K562 (cell line): ENCODE results near the gene PIGH. TPM values are rescaled to one million over a fixed set of nuclear protein-coding genes. Genes with fewer than 3 reads are reported as not detected.

ENCODE experiments used
- ATAC-seq: fragments of 200-7000 bp; cut with Tn5 transposase; 3 replicates; pipeline ENCODE4 v1.9.1; 2020; ENCODE audit warnings: moderate library complexity
- BruUV-seq: library from RNA; stranded (reverse); fragments of 400-500 nt; replicated peaks from 2 replicates; lab custom pipeline; 2021; lab: Mats Ljungman, UMichigan
- CTCF ChIA-PET: fragments of 300-600 bp; formaldehyde crosslinking; extraction: SDS; loops from one replicate; lab custom pipeline; 2021; ENCODE audit warnings: low intra/inter-chr PET ratio; lab: Yijun Ruan, JAX
- POLR2A ChIA-PET: fragments of 300-600, 350-650 bp; sonication (Branson Sonifier 250); formaldehyde crosslinking; extraction: SDS; loops from one replicate; lab custom pipeline; 2021; ENCODE audit warnings: antibody characterized with exemption, inconsistent platforms; lab: Yijun Ruan, JAX
- DNase-seq, 4 experiments: peaks; one replicate each; pipeline versions ENCODE4 v3.0.0 to v3.0.0-alpha.2; 2011 to 2018; ENCODE audit warnings: low spot score in 3 of 4, mixed read lengths in 3 of 4; ENCODE audit errors: extremely low read depth in 1 of 4
- FAIRE-seq: peaks from 2 replicates; lab custom pipeline; 2011; peaks lifted over from hg19 to GRCh38; lab: Jason Lieb, UNC
- H2AFZ ChIP-seq: 2 replicates; pipeline ENCODE4 v1.6.0; 2011; ENCODE audit warnings: low read depth, low read length, control low read depth, inconsistent platforms
- H3K27ac ChIP-seq: fragments of 200-600 bp; 3 replicates; pipeline ENCODE4 v1.8.0; 2011; ENCODE audit warnings: low read depth, mild to moderate bottlenecking, control low read depth, inconsistent platforms, low read length, moderate library complexity, mixed read lengths; ENCODE audit errors: extremely low read depth
- H3K27me3 ChIP-seq, 2 experiments: fragments of 300-600 bp in 1 of 2; 2 replicates in 1 of 2; 3 replicates in 1 of 2; pipeline versions ENCODE4 v1.6.0 to v1.8.0; 2011; ENCODE audit warnings: inconsistent platforms in 2 of 2, low read length in 2 of 2, mild to moderate bottlenecking in 1 of 2, mixed read lengths in 1 of 2, moderate library complexity in 1 of 2; ENCODE audit not compliant: control insufficient read depth in 2 of 2, insufficient read depth in 2 of 2
- H3K36me3 ChIP-seq: fragments of 300-600 bp; 3 replicates; pipeline ENCODE4 v1.8.0; 2011; ENCODE audit warnings: mild to moderate bottlenecking, low read length, inconsistent platforms; ENCODE audit not compliant: control insufficient read depth, insufficient read depth
- H3K4me1 ChIP-seq, 2 experiments: fragments of 200-600 bp in 1 of 2; replicated peaks in 1 of 2; 2 replicates in 1 of 2; 3 replicates in 1 of 2; pipeline versions ENCODE4 v1.5.1 to v1.8.0; 2011; ENCODE audit warnings: inconsistent platforms in 2 of 2, low read length in 2 of 2, mild to moderate bottlenecking in 1 of 2, mixed read lengths in 1 of 2, moderate library complexity in 1 of 2; ENCODE audit not compliant: control insufficient read depth in 2 of 2, insufficient read depth in 2 of 2
- H3K4me2 ChIP-seq: 2 replicates; pipeline ENCODE4 v1.6.1; 2011; ENCODE audit warnings: low read length, control low read depth, inconsistent platforms, mixed read lengths; ENCODE audit not compliant: insufficient read depth
- H3K4me3 ChIP-seq: fragments of 200-600 bp; sonication (generic), shearing (Covaris generic); 2 replicates; pipeline ENCODE4 v1.5.1; 2016; ENCODE audit warnings: control low read depth, inconsistent platforms
- H3K79me2 ChIP-seq: fragments of 200-600 bp; 3 replicates; pipeline ENCODE4 v1.8.0; 2011; ENCODE audit warnings: low read length, inconsistent platforms; ENCODE audit not compliant: control insufficient read depth, insufficient read depth
- H3K9ac ChIP-seq, 2 experiments: 2 replicates each; pipeline versions ENCODE4 v1.6.0 to v1.6.1; 2011; ENCODE audit warnings: low read depth in 2 of 2, low read length in 2 of 2, control low read depth in 1 of 2, inconsistent platforms in 1 of 2, mild to moderate bottlenecking in 1 of 2, mixed read lengths in 1 of 2; ENCODE audit not compliant: insufficient read depth in 1 of 2
- H3K9me1 ChIP-seq: one replicate; pipeline ENCODE4 v1.6.0; 2011; ENCODE audit warnings: inconsistent platforms, mild to moderate bottlenecking, low read length, moderate library complexity; ENCODE audit not compliant: control insufficient read depth, insufficient read depth
- H3K9me3 ChIP-seq: replicated peaks from 2 replicates; pipeline ENCODE4 v1.5.1; 2011; ENCODE audit warnings: low read depth, low read length, inconsistent platforms; ENCODE audit not compliant: control insufficient read depth, insufficient read depth
- H4K20me1 ChIP-seq: replicated peaks from 2 replicates; pipeline ENCODE4 v1.6.1; 2011; ENCODE audit warnings: low read length, inconsistent platforms, mixed read lengths; ENCODE audit not compliant: control insufficient read depth, insufficient read depth
- CHCHD3 ChIP-seq: fragments of 250-450 bp; sonication (Bioruptor Pico); IDR thresholded peaks from 2 replicates; pipeline ENCODE4 v2.1.2; 2022; ENCODE audit warnings: mild to moderate bottlenecking
- ETV5 ChIP-seq: sonication (generic); formaldehyde crosslinking; IDR thresholded peaks from 2 replicates; pipeline ENCODE4 v1.4.0; 2020; ENCODE audit warnings: low read depth, mild to moderate bottlenecking, missing genetic modification reagents
- MCM3 ChIP-seq: fragments of 450-650 bp; IDR thresholded peaks from 2 replicates; pipeline ENCODE4 v1.6.1; 2016
- MIER1 ChIP-seq: fragments of 450-650 bp; IDR thresholded peaks from 2 replicates; pipeline ENCODE4 v1.6.1; 2016; ENCODE audit warnings: antibody characterized with exemption, mild to moderate bottlenecking, low read depth
- RERE ChIP-seq: sonication (generic); formaldehyde crosslinking; IDR thresholded peaks from 2 replicates; pipeline ENCODE4 v1.8.0; 2023; ENCODE audit warnings: missing genetic modification reagents, mild to moderate bottlenecking, borderline replicate concordance
- SMC3 ChIP-seq: conservative IDR thresholded peaks from 2 replicates; pipeline ENCODE4 v1.6.1; 2011; ENCODE audit warnings: low read depth, low read length, improper control_type of control experiment; ENCODE audit not compliant: insufficient read depth
- TBP ChIP-seq: optimal IDR thresholded peaks from 2 replicates; pipeline ENCODE3; 2011; ENCODE audit warnings: low read depth, low read length, improper control_type of control experiment
- TRIM28 ChIP-seq: fragments of 450-650 bp; IDR thresholded peaks from 2 replicates; pipeline ENCODE4 v1.6.1; 2017
- USF1 ChIP-seq: sonication (generic); formaldehyde crosslinking; IDR thresholded peaks from 2 replicates; pipeline ENCODE4 v1.9.0; 2022; ENCODE audit warnings: mild to moderate bottlenecking, missing genetic modification reagents
- WGBS: fragments of 100-300 bp; shearing (Covaris generic); methylation state at CpG from one replicate; pipeline ENCODE4 v1.1.6; 2016; ENCODE audit warnings: low coverage, mixed read lengths; ENCODE audit not compliant: insufficient coverage; ENCODE audit errors: missing lambda C conversion rate; 5-methylcytosine and 5-hydroxymethylcytosine counted together
- in situ Hi-C: fragments of 300-500 bp; cut with MboI; formaldehyde crosslinking; loops from 4 replicates; pipeline ENCODE4 v1.15.0; 2018; ENCODE audit warnings: inconsistent platforms, mixed read lengths
- intact Hi-C: fragments of 100-400 bp; cut with micrococcal nuclease; formaldehyde crosslinking; loops from 2 replicates; pipeline ENCODE4 v1.14.2; 2022
- polyA plus RNA-seq, 8 experiments: library from polyadenylated mRNA; depleted of rRNA in 4 of 8; stranded (reverse) in 5 of 8; unstranded in 3 of 8; fragments of >200 nt; fragmentation: Nextera tagmentation in 2 of 8; fragmentation: Illumina TruSeq in 1 of 8; extraction: Ambion mirVana in 2 of 8; extraction: Trizol in 1 of 8; gene quantifications; 2 replicates each; pipeline versions ENCODE4 v1.2.1 to v1.2.3, GENCODE V29; 2011 to 2014; ENCODE audit warnings: inconsistent platforms in 1 of 8, missing spikeins in 1 of 8
- total RNA-seq, 7 experiments: library from RNA; depleted of rRNA in 6 of 7; stranded (reverse); fragments of >200 nt in 6 of 7; fragmentation: Illumina TruSeq in 2 of 7; extraction: Trizol in 2 of 7; gene quantifications; 2 replicates each; pipeline versions ENCODE4 v1.2.1 to v1.2.3, GENCODE V29; 2011 to 2021; ENCODE audit warnings: low replicate concordance in 1 of 7
- TF ChIP-seq, protein P1 (sequence below): fragments of 450-650 bp; formaldehyde crosslinking; IDR thresholded peaks from 2 replicates; pipeline ENCODE4 v1.4.0; 2022; ENCODE audit warnings: mild to moderate bottlenecking, moderate library complexity
- TF ChIP-seq, protein P2 (sequence below), 2 experiments: IDR thresholded peaks in 1 of 2; conservative IDR thresholded peaks in 1 of 2; 2 replicates each; pipeline ENCODE4 v1.6.1; 2016; ENCODE audit warnings: low read depth in 2 of 2, mild to moderate bottlenecking in 1 of 2, missing compliant biosample characterization in 1 of 2, missing genetic modification characterization in 1 of 2, moderate library complexity in 1 of 2

The PIGH gene
- total and polyA plus RNA-seq, 9 of the 15 experiments (the other 6 are each of a cell fraction or from before 2014, with no cell fraction given): 21.1 to 53.4 (median 24.7) TPM

- no peaks in the 10 kb centered on the region for H3K9me3 ChIP-seq
- no peaks in the 10 kb centered on the region for H4K20me1 ChIP-seq
- intact Hi-C loops (no loop called here), in situ Hi-C loops (no loop called here)
- ATAC-seq: no peak
- H3K79me2 ChIP-seq: no peaks in the 10 kb centered on the region
- no peak overlapping the region for H2AFZ ChIP-seq
- no peaks in the 10 kb centered on the region; a peak in 1 of 5 replicates for H3K4me1 ChIP-seq
- POLR2A ChIA-PET: interaction anchor here (0.8 kb wide), 1 partner anchor 10 kb away, joined by 4 read pairs; no protein-coding TSS in a partner anchor
- no peaks in the 10 kb centered on the region for H3K36me3 ChIP-seq
- no peak for DNase-seq
- H3K9me1 ChIP-seq: no peaks in the 10 kb centered on the region
- no TSS peak for BruUV-seq
- H3K4me2 ChIP-seq: no peak overlapping the region
- CTCF ChIA-PET: no interaction called here
- 68% methylated on average over 3 of the region's 3 CpGs for WGBS
- no peak overlapping the region for H3K27ac ChIP-seq
- H3K4me3 ChIP-seq: no peak overlapping the region
- no peak overlapping the region for H3K9ac ChIP-seq
- no peak for FAIRE-seq
- no peaks in the 10 kb centered on the region for H3K27me3 ChIP-seq
- TF ChIP-seq RERE: no peak
- TF ChIP-seq, protein P1, sequence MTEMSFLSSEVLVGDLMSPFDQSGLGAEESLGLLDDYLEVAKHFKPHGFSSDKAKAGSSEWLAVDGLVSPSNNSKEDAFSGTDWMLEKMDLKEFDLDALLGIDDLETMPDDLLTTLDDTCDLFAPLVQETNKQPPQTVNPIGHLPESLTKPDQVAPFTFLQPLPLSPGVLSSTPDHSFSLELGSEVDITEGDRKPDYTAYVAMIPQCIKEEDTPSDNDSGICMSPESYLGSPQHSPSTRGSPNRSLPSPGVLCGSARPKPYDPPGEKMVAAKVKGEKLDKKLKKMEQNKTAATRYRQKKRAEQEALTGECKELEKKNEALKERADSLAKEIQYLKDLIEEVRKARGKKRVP (CRISPR knock-in tag): no peak
- no peak for TF ChIP-seq MIER1
- no peak for TF ChIP-seq CHCHD3 (CRISPR knock-in tag)
- TF ChIP-seq, protein P2, sequence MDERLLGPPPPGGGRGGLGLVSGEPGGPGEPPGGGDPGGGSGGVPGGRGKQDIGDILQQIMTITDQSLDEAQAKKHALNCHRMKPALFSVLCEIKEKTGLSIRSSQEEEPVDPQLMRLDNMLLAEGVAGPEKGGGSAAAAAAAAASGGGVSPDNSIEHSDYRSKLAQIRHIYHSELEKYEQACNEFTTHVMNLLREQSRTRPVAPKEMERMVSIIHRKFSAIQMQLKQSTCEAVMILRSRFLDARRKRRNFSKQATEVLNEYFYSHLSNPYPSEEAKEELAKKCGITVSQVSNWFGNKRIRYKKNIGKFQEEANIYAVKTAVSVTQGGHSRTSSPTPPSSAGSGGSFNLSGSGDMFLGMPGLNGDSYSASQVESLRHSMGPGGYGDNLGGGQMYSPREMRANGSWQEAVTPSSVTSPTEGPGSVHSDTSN (CRISPR knock-in tag; IDR thresholded peaks at IDR 0.05; ENCODE audit: low read depth): no peak
- TF ChIP-seq, protein P2 (tag; conservative IDR thresholded peaks at IDR 0.05; ENCODE audit: low read depth): no peak
- TF ChIP-seq TRIM28: no peak
- no peak for TF ChIP-seq TBP
- no peak for TF ChIP-seq ETV5
- TF ChIP-seq USF1 (CRISPR knock-in tag): no peak
- no peak for TF ChIP-seq MCM3
- TF ChIP-seq SMC3: no peak
Measured at GRCh38 chr14:67551940-67552339, 48.1 kb downstream of the PIGH start.
